Left lung (tissue), 10 donors: ENCODE data around the gene PACS2. TPM values are rescaled to one million over a fixed set of nuclear protein-coding genes. Genes with fewer than 3 reads are reported as not detected.

Experiments used
- ATAC-seq: fragments of 200-7000 bp; cut with Tn5 transposase; one replicate; pipeline ENCODE4 v1.9.1; 2020; ENCODE audit warnings: moderate library complexity
- DNase-seq, 4 donors: peaks; one replicate each; pipeline ENCODE4 v3.0.0-alpha.2; 2013 to 2020
- H3K27ac ChIP-seq, 2 donors: fragments of 200-600 bp; sonication (generic) in 1 of 2; one replicate each; pipeline versions ENCODE4 v1.5.0 to v1.8.0; 2020 to 2021
- H3K27me3 ChIP-seq, 2 donors: fragments of 200-600 bp; sonication (generic) in 1 of 2; one replicate each; pipeline versions ENCODE4 v1.5.0 to v1.8.0; 2020 to 2021
- H3K36me3 ChIP-seq, 2 donors: fragments of 200-600 bp; sonication (generic) in 1 of 2; one replicate each; pipeline versions ENCODE4 v1.5.0 to v1.8.0; 2020 to 2021
- H3K4me1 ChIP-seq, 2 donors: fragments of 200-600 bp; one replicate each; pipeline ENCODE4 v1.8.0; 2021
- H3K4me3 ChIP-seq, 2 donors: fragments of 200-600 bp; sonication (generic) in 1 of 2; one replicate each; pipeline versions ENCODE4 v1.5.0 to v1.8.0; 2020 to 2021; ENCODE audit warnings: mild to moderate bottlenecking in 1 of 2
- H3K9me3 ChIP-seq, 2 donors: fragments of 200-600 bp; sonication (generic) in 1 of 2; one replicate each; pipeline versions ENCODE4 v1.5.0 to v1.8.0; 2020 to 2021
- intact Hi-C, 2 donors: fragments of 100-400 bp; cut with DNase I; formaldehyde crosslinking; loops; one replicate each; pipeline versions ENCODE4 v1.11.2 to v1.14.2; 2022
- polyA plus RNA-seq, 6 donors: library from polyadenylated mRNA; unstranded; fragments of 120-200 nt; gene quantifications; one replicate each; pipeline ENCODE4 v1.2.1, GENCODE V29; 2013; ENCODE audit not compliant: insufficient read length in 6 of 6
- total RNA-seq, 2 donors: library from RNA; stranded (reverse); fragmentation: NEBNext Ultra II Directional; extraction: Animal tissue kit (Norgen Biotek cat#: 25700); gene quantifications; one replicate each; pipeline ENCODE4 v1.2.1, GENCODE V29; 2021
- TF ChIP-seq, protein P1 (sequence below), 2 donors: fragments of 200-600 bp; sonication (generic) in 1 of 2; IDR thresholded peaks; one replicate each; pipeline versions ENCODE4 v1.5.0 to v1.8.0; 2021; ENCODE audit warnings: antibody characterized with exemption in 2 of 2
- donor health status: DM: no; HTN: yes; CAD: no.
- donor health status: DM: no; HTN: no; CAD: no.

The PACS2 gene
- total and polyA plus RNA-seq, 8 donors, result 64.6 to 99.3 (median 75.4) TPM

DNA sequence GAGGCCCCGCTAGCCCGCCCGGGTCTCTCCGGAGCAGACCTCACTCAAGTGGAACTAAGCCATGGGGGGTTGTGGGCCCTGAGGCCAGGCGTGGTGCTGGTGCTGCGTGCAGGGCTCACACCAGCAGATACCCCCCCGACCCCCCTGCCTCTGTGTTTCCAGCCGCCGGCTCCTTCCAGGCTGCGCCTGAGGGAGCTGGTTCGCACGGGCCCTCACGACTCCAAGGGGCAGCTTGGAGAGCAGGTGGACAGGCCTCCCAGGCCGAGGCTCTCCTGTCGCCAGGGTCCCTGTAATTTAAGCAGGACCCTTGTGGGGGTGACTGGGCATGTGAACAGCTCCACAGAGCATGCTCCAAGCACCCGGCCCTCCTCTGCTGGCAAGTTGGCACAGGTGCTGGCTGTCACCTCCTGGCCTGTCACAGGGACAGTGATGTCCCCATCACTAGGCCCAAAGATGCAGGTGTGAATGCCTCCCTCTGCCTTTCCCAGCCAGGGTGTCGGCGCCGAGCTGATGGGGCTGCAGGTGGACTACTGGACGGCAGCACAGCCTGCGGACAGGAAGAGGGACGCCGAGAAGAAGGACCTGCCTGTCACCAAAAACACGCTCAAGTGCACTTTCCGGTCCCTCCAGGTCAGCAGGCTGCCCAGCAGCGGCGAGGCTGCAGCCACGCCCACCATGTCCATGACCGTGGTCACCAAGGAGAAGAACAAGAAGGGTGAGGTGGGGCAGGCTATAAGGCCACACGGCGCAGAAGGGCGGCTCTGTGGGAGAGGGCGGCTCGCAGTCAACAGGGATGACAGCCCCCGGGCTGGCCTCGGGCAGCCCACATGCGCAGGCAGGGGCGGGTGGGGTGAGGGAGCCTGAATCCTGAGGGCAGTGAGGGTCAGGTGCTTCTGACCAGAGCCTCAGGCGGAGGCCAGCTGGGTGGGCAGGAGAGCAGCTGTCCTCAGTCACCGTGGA, 77.9 kb downstream of the PACS2 start:
- intact Hi-C loops, result no loop called here
- H3K27ac ChIP-seq, result no peak overlapping the region
- DNase-seq (peak in 1 of 4 donors; percentile 73), ATAC-seq (no peak)
- H3K36me3 ChIP-seq, result peaks cover 0 to 18% of the 10 kb centered on the region in 2 donors
- H3K27me3 ChIP-seq, result no peaks in the 10 kb centered on the region
- TF ChIP-seq, protein P1, sequence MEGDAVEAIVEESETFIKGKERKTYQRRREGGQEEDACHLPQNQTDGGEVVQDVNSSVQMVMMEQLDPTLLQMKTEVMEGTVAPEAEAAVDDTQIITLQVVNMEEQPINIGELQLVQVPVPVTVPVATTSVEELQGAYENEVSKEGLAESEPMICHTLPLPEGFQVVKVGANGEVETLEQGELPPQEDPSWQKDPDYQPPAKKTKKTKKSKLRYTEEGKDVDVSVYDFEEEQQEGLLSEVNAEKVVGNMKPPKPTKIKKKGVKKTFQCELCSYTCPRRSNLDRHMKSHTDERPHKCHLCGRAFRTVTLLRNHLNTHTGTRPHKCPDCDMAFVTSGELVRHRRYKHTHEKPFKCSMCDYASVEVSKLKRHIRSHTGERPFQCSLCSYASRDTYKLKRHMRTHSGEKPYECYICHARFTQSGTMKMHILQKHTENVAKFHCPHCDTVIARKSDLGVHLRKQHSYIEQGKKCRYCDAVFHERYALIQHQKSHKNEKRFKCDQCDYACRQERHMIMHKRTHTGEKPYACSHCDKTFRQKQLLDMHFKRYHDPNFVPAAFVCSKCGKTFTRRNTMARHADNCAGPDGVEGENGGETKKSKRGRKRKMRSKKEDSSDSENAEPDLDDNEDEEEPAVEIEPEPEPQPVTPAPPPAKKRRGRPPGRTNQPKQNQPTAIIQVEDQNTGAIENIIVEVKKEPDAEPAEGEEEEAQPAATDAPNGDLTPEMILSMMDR (IDR thresholded peaks at IDR 0.05), result no peak
- H3K9me3 ChIP-seq, result no peaks in the 10 kb centered on the region
- H3K4me3 ChIP-seq, result no peak overlapping the region
- peaks cover 1 to 59% of the 10 kb centered on the region in 2 donors for H3K4me1 ChIP-seq

DNA sequence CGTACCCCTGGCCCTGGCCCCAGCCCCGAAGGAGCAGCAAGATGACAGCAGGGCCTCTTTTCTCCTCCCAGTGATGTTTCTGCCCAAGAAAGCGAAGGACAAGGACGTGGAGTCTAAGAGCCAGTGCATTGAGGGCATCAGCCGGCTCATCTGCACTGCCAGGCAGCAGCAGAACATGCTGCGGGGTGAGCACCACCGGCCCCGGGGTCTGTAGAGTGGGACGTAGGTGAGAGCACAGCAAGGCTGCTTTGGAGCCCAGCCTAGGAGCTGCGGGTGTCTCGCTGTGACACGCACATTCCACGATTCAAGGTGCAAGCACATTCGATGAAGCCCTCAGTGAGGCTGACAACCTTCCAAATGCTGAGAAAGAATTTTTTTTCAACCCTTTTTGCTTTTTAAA, 78.6 kb downstream of the PACS2 start:
- ATAC-seq (no peak), DNase-seq (peak in 2 of 4 donors; percentile 27 to 75)
- Histone ChIP-seq H3K4me3 (no peak overlapping the region), H3K27me3 (no peaks in the 10 kb centered on the region), H3K9me3 (no peaks in the 10 kb centered on the region), H3K4me1 (peaks cover 6 to 64% of the 10 kb centered on the region in 2 donors), H3K36me3 (peaks cover 0 to 13% of the 10 kb centered on the region in 2 donors), H3K27ac (no peak overlapping the region)
- TF ChIP-seq, protein P1 (IDR thresholded peaks at IDR 0.05), result no peak
- intact Hi-C loops, result no loop called here

DNA sequence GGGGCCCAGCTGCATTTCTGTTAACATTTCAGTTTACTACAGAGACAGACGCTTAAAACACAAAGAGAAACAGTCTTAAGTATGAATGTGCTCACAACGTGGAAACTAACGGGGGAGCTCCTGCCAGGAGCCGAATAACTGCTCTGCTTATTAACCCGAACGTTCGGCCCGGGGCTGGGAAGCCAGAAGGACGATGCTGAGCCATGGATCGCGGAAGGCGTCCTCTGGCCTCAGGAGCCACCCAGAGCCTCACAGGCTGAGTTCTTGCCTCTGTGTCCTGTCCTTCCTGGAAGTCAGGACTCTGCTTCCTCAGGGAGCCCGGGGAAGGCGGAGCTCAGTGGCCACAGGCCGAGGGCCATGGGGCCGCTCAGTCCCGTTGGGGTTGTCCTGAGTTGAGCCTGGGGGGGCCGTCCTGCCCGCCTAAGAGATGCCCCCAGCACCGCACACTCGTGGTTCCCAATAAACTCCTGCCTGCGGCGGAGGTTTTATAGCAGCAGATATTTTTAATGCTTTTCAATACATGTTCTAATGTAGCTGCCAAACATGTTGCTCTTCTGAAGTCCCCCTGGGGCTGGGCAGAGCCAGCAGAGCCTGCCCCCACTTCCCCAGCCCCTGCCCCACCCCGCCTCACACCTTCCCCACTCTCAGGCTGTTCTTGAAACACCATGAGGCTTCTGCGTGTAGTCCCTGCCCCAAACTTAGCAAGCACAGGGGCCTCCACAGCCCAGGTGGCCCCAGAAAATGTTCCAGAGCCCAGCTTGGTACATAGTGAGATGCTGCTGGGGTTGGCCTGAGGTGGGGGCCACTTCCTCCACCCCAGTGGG, 80.4 kb downstream of the PACS2 start:
- H3K27me3 ChIP-seq, result no peaks in the 10 kb centered on the region

DNA sequence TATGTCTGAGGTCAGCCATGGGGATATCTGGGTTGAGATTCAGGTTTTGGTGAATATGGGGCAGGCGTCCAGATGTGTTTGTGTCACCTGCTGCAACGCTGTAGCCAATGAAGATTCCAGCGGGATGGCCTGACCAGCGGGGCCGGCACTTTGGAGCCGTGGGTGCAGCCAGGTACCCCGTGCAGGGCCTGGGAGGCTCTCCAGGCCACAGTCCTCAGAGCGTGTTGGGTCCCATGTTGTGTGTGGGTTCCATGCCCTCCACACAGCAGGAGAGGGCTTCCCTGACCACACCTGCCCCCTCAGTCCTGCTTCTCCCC, 80.9 kb downstream of the PACS2 start:
- Histone ChIP-seq H3K4me1 (peaks cover 13 to 55% of the 10 kb centered on the region in 2 donors), H3K27me3 (no peaks in the 10 kb centered on the region), H3K27ac (no peak overlapping the region), H3K9me3 (no peaks in the 10 kb centered on the region), H3K4me3 (no peak overlapping the region), H3K36me3 (peaks cover 0 to 16% of the 10 kb centered on the region in 2 donors)
- DNase-seq (peak in 2 of 4 donors; percentile 29 to 48), ATAC-seq (no peak)
- TF ChIP-seq, protein P1 (IDR thresholded peaks at IDR 0.05), result no peak
- intact Hi-C loops, result no loop called here

More for the DNA sequence above, 80.4 kb downstream of the PACS2 start:
- Histone ChIP-seq H3K4me1 (peaks cover 13 to 58% of the 10 kb centered on the region in 2 donors), H3K27ac (no peak overlapping the region), H3K4me3 (no peak overlapping the region), H3K9me3 (no peaks in the 10 kb centered on the region), H3K36me3 (peaks cover 0 to 13% of the 10 kb centered on the region in 2 donors)
- TF ChIP-seq, protein P1 (IDR thresholded peaks at IDR 0.05), result no peak
- intact Hi-C loops, result no loop called here
- DNase-seq, result peak in 2 of 4 donors; percentile 28 to 73
- no peak for ATAC-seq
